ENCODE results near the gene FAM78B. TPM values are rescaled to one million over a fixed set of nuclear protein-coding genes. Genes with fewer than 3 reads are reported as not detected.

The FAM78B gene
- total RNA-seq, 1 donor from 2014 or later, result 1.5 TPM

DNA sequence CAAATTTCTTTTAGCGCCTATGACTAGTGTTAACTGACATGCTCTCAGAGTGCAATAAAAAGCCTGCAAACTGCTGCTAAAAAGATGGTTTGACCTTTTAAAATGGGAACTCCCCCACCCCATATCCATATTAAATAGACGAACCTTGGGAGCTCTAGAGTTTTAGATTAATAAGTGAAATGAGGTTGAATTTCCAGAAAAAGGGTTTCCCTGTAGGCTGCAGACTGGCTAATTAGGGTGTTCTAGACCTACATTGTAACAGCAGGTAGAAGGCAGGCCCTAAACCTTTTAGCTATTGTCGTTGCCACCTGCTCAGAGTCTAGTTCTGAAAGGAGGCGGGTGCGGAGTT lies 2.2 kb downstream of the FAM78B start:
- DNase-seq, result no peak

DNA sequence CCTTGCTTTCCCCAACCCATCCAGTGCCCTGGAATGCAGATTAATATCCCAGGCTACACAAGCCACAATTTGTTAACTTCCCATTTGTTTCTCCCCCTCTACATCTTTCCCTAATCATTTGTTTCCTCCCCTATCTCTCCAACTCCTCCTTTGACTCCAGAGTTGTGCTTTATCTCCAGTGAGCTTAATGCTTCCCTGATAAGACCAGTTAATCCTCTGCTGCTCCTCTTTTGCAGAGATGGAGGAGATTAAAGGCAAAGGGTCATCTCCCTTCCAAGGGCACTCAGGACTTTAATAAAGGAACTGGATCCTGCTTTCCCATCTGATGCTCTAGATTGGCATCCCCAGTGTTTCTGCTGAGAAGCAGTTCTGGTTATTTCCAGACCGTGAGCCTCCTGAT lies 7.1 kb downstream of the FAM78B start:
- DNase-seq, result no peak

DNA sequence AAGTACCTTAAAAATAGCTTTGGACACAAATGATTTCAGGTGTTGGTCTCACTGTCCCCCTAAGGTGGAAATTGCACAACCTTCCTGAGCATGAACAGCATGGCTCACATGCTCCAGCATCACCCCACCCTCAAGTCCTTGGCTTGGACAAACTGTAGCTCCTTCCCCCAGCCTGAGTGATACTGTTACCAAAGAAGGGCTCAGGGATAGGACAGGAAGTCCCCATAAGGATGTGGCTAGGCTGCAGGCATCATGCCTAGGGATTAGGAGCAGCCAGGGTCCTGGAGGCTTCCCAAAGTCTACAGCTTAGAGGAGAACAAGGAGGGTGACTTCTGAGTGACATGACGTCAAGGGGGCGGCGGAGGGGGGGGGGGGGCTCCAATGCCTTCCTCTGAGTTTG lies 10.1 kb downstream of the FAM78B start:
- no peak for DNase-seq

DNA sequence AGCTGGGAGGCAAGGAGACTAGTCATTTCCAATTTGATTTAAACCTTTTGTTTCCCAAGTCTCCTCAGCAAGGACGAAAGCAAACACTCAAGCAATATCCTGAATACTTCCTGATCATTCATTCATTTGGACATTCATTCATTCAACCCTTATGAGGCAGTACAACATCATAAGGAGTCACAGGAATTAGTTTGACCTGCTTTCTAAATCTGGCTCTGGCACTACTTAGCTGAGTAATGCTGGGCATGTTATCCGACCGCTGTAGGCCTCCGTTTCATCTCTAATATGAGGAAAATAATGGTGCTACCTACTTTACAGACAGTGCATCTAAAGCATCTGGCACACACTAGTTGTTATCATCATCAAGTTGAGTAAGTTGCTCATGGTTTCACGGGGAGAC lies 11.7 kb downstream of the FAM78B start:
- no peak for DNase-seq

DNA sequence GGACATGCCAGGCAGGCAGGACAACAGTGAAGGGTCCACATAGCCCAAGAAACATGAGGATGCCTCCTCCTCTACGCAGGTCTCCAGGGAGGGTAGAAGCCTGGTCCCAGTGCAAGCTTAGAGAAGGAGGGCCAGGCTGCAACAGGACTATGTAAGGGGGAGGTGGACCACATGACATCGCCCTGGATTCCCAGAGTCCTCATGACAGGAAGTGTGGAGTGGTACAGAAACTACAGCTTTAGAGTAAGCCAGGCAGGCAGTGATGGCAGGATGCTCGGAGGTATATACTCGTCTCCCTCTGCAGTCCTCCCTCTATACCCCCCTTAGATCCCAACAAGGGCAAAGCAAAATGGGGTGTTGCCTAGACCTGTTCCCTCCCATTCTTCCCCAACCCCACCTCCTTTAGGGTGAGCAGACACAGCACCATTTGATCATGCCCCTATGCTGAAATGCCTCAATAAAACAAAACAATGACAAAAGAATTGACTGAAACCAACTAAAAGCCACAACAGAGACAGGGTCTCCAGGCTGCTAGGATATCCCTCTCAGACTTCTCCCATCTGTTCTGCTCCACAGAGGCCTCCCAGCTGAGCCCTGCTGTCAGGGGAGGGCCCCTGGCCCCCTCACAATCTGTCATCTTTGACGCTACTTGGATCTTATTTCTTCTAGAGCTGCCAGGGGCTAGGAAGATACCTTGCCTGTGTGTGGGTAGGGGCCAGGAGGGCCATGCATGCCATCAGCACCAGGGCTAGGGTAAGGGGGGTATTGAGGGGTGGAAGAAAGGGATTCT lies 13.1 kb downstream of the FAM78B start:
- DNase-seq, result no peak

DNA sequence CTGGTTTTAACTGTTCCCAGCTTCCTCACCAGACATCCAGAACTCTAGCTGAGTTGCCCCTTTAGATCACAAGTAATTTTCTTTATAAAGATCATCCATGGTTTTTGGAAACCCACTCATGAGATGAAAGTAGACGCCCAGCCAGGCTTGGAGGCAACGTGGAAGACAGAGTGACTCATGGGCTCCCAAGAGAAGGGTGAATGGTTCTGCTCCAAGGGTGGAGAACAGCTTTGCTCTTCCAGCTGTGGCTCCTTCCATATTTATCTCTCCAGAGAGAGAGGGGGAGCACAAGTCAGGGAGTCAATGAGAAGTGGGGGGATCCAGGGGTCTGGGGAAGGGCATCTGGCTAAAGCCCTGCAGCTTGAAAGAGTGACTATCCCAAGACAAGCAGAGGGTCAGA lies 13.8 kb downstream of the FAM78B start:
- DNase-seq, result no peak

DNA sequence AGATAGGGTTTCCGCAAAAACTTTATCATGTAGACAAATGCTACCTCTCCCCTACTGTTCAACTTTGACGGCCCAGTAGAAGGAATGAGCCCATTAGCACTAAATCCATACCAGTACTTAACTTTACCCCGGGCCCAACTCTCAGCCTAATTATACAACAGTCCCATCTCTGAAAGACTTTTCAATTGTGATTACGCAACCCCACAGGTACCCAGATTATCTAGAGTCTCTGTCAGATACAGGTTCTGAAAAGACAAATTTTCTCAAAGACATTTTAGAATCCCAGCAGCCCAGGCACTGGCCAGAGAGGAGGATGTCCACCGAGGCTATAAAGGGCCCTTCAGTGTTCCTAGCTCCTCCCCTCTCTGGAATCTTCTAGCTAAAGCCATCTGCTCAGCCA lies 15.0 kb downstream of the FAM78B start:
- DNase-seq, result no peak

DNA sequence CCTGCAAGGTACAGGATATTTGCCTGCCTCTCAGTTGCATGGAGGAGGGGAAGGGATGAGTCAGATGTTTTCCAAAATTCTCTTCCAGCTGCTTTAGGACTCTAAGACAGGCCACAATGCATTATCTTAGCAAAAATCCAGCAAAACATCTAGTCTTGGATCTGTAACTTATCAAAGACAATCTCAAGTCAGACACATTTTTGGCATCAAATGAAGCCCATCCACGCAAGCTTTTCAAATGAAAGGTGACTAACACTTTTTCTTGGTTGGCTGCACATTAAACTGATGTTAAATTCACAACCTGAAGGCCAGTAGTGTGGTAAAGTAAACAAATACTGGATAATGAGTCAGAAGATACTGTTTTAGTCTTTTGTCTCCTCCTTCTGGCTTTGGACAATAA lies 21.3 kb downstream of the FAM78B start:
- no peak for DNase-seq

DNA sequence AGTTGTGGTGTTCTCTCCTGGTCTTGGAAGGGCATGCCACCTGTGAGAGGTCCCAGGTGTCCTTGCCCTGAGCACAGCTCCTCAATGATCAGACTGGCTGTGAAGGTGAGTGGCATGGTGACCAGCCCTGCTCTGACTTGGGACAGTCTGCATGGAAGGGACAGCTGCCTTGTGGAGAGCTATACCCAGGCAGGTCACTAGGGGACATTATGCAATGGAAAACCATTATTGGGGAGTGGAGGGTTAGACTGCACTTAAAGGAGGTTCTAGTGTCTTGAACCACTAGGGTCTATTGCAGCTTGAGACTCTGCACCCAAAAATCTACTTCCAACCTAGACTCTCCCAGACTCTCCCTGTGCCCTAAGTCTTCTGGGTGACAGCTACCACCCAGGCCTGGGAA lies 24.8 kb downstream of the FAM78B start:
- no peak for DNase-seq

DNA sequence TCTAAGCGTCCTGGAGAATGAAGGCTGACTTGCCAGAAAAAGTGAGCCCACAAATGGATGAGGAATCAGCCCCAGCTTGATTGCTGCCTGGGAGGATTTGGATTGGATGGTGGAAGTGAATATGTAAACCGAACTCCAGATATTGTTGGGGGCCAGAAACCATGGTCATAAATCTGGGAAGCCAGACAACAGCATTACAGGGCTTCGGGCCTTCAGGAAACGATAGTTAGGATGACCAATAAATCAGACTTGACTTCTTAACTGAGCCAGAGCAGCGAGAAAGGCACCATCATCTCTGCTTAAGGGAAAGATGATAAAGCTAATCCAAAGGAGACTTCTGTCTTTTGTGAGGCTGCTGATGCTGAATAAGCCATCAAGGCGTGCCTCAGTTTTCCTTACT lies 26.6 kb downstream of the FAM78B start:
- no peak for DNase-seq

DNA sequence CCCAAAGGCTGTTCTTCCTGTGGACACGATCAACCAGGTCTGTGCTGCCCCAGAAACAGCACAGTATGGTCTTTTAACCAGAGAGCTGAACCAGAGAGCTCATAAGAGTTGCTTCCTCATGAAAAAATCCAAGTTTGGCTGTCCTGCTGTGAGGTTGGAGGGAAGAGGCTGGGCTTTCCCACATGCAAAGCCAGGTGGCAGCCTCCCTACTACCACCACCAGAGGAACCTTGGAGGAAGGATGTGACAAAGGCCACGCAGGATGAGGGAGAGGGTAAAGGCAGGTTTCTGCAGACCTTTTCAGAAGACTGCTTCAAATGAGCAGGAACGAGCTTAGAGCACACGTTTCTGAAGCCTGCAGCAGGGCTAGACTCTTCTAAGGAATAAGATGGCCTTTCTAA lies 27.1 kb downstream of the FAM78B start:
- no peak for DNase-seq

DNA sequence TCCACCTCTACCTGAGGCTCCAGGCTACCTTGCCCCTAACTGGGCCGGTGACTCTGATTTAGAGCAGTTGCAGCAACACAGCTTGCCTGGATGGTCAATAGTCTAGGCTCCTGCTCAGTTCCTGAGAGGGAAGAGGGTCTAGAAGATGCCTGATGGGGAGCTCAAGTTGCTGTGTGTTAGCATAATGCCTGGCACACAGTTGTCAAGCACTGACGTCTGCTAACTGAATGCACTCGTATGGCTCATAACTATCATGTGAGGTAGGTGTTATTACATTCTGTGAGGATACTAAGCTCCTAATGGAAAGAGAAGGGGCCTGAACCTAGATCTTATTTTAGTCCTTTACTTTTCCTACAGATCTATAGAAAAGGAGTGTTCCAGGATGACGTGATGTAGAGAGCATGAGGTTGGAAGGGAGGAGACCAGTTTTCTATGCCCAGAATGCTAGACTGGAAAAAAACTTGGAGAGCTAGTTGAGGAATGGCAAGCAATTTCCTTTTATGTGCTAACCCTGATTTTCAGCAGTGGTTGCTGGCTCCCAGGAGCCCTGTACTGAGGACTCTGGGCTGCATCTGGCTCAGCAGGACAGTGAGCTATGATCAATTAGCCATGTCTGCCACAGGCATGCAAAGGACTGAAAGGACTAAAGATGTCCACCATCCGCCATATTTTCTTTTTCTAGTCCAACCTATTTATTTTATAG lies 30.0 kb downstream of the FAM78B start:
- DNase-seq, result no peak

DNA sequence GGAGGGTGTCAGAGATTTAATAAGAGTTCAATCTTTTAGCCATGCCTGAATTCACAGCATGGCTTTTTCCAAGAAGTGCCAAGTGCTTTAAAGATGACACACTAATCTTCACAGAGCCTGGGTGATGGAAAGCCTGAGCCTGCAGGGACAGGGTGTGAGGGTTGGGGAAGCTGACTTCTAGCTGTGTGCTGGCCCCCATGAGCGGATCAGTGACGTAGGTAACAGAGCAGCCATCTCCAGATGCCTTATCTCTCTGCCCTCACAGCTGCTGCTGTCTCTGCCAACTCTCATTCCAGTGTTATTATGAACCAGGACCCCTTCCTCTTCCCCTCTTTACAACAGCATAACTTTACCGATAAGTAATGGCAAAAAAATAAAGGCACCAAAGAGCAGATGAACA lies 30.6 kb downstream of the FAM78B start:
- DNase-seq, result no peak

DNA sequence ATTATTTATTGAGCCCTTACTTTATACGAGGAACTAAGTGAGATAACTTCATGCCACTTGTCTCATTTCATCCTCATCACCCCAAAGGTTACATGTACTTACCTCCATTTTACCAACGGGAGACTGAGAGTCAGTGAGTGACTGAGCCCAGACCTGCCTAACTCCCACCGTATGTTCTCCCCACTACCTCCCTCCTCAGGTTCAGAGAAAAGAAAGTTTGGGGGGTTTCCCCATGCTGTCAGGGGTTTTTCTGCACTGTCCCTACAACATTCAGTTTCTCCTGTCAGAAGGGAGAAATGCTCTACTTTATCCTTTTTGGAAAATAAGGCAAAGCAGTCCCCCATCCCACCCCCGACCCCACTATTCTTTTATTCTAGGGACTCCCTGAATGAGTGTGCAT lies 32.9 kb downstream of the FAM78B start:
- no peak for DNase-seq

DNA sequence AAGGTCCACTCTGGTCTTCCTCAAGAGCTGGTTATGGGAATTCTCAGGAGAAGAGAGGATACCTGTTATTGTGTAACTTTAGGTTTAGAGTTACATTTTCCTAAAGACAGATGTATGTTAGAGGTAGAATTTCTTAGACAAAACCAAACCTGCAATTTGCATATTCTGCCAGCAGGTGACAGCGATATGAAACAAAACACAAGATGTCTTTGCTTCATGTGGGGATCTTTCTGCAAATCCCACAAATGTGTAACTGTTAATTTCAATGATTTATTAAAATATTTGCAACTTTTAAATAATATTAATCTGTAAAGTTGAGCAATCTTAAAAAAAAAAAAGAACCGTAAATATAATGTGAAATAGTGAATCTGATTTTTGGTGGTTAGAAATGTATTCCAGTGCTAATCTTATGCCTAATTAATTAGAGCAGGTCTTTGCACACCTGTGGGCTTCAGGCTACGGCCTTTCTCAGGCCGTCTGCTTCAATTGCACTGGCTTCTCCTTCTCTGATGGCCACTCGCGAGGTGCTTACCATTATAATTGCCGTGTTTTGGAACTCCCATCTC lies 33.4 kb downstream of the FAM78B start:
- DNase-seq, result no peak

DNA sequence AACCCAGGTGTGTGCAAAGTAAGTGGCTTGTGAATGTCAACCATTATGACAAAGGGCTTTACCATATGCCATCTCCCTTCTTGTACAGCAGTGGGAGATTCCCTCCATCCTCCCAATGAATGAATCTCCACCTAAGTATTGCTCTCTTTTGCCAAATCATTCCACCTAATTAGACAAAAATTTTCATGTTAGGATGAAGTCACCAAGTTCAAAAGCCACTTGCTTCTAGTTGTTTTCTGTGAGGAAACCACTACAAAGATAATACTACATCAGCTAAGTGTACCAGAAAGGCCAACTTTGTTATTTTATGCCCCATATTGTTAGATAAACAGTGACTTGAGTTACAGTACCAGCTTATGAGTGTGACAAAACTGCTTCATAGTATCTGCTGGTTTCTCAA lies 34.3 kb downstream of the FAM78B start:
- DNase-seq, result no peak

DNA sequence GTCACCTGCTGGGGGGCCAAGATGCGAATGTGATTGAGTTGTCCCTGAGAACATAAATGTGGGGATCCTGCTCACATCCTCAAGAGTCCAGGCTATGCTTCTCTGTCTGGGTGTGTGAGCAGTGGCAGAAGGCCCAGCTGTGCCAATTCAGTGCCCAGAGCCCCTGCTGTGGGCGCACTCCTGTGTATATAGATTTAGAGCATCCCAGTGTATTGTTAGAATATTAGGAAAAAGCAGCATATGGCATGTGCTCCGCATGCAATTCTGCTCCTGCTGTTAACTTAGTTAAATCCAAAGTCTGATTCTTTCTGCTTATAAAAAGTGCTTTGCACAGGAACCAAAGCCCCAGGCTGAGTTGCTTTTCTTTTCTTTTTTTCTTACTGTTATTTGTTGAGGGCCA lies 37.8 kb downstream of the FAM78B start:
- DNase-seq, result no peak

DNA sequence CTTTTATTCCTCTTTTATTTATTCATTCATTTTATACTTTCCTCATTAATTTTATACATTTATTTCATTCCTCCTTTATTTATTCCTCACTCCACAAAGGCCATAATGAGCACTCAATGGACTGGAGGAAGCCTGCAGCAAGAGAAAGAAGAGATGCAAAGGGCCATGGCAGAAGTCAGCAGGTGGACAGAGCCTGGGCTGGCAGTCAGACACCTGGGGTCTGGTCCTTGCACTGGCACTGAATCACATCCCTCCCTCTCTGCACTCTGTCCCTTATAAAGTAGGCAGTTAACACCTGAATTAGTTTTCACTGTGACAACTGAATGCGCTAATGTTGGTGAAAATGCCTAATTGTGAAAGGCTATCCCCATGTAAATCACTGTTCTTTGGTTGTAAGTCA lies 38.6 kb downstream of the FAM78B start:
- DNase-seq, result no peak

DNA sequence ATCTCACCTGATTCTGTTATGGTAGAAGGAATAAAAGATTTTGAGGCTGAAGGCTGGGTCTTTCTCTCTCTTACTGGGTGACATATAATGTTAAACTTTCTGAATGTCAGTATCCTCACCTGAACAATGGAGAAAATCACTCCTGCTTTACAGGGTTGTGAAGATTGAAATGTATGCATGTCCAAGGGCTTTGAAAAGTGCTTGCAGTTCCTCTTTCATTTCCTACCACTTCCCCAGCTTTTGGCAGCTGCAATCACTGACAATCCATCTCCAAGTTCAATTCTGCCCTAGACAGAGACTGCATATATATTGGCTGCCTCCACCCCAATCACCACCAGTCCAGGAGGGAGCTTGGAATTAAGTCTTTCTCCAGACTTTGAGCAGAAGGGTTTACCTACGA lies 39.8 kb downstream of the FAM78B start:
- no peak for DNase-seq

DNA sequence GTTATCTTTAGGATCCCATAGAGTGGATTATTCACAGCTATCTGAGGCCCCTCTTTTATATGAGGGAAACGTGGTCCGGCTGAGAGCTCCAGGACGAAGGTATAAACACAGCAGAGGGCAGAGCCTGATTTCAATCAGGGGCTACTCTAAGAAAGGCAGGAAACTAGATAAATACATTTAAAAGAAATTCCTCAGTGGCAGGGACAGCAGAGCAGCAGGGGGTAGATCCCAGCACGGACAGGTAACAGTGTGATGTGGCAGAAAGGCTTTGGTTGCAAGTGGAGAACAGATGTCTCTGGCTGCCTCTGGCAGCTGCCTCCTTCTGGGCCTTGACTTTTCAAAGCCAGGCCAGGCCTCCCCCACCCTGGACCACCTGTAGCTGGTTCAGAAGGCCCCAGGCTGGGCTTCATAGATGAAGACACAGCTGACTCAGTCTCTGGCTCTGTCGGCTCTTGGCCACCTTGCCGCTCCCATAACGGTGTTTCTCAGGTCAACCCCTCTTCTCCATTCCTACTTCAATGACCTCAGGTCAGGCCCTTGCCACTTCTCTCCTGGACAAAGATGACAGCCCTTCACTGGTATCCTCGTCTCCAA lies 43.8 kb downstream of the FAM78B start:
- no peak for DNase-seq

DNA sequence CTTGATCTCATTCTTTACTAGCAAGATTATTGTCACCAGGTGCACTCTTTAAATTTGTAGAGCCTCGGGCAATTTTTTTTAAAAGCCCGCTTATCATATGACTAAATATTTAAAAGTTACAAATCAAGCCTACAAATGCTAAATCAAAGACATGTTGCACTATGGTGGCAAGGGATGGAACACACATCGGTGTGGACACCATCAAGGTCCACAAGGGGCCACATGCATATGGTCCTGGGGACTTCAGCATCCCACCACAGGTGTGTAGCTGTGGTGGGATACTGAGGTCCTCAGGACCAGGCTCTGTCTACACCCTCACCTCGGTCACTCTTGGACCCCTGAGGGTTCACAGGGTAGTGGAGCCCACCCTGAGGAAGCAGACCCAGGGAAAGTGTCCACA lies 45.8 kb downstream of the FAM78B start:
- DNase-seq, result no peak

DNA sequence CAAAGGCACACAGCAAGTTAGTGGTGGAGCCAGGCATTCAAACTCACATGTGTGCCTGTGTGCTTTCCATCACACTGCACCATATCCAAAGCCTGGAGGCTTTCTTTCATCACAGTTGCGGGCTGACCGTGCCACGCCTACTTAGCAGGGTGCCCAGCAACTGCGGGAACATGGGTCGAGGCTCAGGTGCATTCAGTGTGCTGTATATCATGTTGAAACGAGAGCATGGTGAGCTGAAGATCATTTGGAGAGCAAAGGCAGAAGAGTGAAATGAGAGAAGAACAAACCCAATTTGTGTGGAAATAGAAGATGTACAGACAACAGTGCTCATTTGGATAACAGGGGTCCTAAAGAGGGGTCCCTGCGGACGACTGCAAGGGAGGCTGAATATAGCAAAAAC lies 46.5 kb downstream of the FAM78B start:
- no peak for DNase-seq

DNA sequence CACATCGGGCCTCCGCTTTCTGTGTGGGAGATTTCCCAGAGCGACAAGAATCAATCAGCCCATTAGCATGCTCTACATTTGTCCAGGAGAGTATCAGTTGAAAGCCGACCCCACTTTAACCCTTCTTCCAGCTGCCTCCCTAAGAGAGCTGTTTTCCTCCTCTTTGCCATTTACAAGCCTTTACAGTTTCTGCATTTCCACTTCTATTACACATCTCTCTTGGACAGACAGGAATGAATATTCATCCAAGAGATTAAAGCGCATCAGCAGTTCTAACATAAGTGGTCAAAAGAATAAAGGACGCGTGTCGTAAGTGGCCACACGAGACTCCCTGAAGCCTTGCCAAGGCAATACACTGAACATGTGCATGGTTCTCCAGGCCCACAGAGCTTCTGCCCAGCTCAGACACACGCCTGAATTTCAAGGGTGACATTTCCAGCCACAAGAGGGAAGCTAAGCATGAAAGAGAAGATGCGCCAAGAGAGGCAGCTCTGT lies 47.3 kb downstream of the FAM78B start:
- no peak for DNase-seq
